ENCODE results near the gene FAM13A.

- TF ChIP-seq FOXM1 (IDR thresholded peaks at IDR 0.05; ENCODE audit: borderline replicate concordance, low read depth) (no peak), MAX (IDR thresholded peaks at IDR 0.05) (no peak), RAD21 (IDR thresholded peaks at IDR 0.05; ENCODE audit: low read depth) (no peak), EP300 (IDR thresholded peaks at IDR 0.05; ENCODE audit: borderline replicate concordance) (no peak), CREB1 (IDR thresholded peaks at IDR 0.05; ENCODE audit: low read depth) (no peak)
Observed at GRCh38 chr4:88976775-88977035, 80.3 kb downstream of the FAM13A start.
